ENCODE measurements around the gene LENG1.
A peak's percentile ranks its signal among the peaks of the same experiment; 100 is the strongest.
"Not testable (repeated sequence)": the region's sequence is repeated elsewhere in the genome, so short reads cannot be mapped to it uniquely, and the experiment has no call there.

Gene LENG1

GRCh38 chr19:54189145-54189734 lies 29.7 kb upstream of the LENG1 start, which contains the start of gene MBOAT7:
TSS of gene MBOAT7 (minus strand) at chr19:54189580. CDS start at chr19:54188508, 1,072 bp downstream.
- no peak for FAIRE-seq

- FAIRE-seq, result no peak
Observed at GRCh38 chr19:54188215-54188871, 28.8 kb upstream of the LENG1 start.

- FAIRE-seq, result no peak
Observed at GRCh38 chr19:54186934-54187381, 27.4 kb upstream of the LENG1 start.

DNA sequence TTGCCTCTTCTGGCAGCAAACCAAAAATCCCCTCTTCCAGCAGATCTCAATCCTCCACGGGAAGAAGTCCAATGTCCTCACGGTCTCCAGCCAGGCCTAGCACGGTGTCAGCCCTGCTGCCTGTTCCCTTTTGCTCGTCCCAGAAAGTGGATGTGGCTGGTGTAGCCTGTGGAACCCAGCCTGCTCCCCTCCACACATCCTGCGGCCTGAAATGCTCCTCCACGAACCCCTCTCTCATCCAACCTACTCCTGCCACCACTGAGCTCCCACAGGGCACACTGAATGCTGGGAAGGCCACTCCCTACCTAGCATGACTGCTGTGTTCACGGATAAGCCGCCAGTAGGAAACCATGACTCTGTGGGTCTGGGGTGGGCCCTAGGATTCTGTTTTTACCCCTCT lies 26.8 kb upstream of the LENG1 start:
- FAIRE-seq, result no peak

- FAIRE-seq, result no peak
Observed at GRCh38 chr19:54183431-54183830, 23.9 kb upstream of the LENG1 start.

DNA sequence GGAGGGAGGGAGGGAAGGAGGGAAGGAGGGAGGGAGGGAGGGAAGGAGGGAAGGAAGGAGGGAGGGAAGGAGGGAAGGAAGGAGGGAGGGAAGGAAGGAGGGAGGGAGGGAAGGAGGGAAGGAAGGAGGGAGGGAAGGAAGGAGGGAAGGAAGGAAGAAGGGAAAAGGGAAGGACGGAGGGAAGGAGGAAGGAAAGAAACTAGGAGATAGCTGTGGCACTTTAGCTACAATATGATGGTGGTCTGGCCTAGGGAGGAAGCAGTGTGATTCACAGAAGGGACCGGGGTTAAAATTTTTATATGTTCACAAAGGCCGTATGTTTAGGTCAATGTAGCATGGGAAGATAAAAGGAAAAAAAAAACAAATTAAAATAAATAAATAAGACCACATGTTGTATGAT lies 22.4 kb upstream of the LENG1 start:
- not testable (repeated sequence) for FAIRE-seq

GRCh38 chr19:54180691-54181091 lies 21.2 kb upstream of the LENG1 start:
- no peak for FAIRE-seq

DNA sequence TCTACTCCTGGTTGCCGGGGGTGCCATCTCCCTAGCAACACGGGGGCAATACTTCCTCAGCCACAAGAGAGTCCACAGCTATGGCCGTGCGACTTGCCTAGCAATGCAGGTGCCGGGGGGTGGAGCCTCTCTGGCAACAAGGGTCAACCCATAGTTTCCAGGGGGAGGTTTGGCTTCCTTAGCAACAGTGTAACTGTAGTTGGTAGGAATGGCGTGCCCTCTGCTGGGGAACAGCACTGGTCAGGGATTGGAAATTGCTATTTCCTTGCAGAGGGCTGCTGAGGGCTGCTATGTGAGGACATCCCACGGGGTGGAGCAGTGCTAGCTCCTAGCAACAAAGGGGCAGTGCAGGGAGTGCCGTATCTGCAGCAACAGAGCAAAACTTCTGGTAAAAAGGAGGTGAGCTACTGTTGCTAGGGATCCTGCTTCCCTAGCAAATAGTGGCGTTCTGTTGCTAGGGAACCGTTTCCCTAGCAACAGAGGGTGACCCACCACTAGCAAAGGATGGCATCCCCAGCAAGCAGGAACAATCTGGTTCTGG lies 20.5 kb upstream of the LENG1 start:
- FAIRE-seq, result peak; percentile 92

- no peak for FAIRE-seq
Observed at GRCh38 chr19:54179262-54179852, 19.8 kb upstream of the LENG1 start.

- FAIRE-seq, result no peak
Observed at GRCh38 chr19:54178581-54179261, 19.2 kb upstream of the LENG1 start.

DNA sequence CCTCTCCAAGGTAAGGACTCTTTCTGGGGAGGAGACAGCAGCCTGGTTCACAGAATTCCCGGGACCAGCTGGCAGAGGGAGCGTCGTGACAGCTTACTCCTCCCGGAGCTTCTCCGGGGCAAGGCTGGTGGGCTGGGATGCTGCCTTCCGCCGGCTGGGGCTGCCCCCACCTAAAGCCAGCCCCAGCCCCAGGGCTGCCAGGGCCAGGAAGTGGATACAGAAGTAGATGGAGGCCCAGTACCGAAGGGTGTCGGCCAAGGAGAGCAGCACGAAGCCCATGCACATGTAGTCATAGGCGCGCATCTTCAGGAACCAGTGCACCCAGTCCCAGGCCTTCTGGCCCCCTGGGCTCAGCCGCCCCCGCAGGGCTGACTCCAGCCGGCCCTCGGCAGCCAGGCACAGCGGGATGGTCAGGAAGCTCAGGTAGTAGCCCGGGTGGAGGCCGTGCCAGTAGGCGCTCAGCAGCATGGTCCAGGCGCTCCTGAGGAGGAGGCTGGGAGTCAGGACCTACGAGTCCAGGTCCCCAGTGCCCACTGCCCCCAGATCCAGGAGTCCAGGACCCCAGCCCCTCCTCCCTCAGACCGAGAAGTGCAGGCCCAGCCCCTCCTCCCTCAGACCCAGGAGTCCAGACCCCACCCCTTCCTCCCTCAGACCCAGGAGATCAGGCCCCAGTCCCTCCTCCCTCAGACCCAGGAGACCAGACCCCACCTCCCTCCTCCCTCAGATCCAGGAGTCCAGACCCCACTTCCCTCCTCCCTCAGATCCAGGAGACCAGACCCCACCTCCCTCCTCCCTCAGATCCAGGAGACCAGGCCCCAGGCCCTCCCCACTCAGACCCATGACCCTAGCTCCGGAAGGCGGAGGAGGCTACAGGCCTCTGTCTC lies 14.7 kb upstream of the LENG1 start:
- no peak for FAIRE-seq

DNA sequence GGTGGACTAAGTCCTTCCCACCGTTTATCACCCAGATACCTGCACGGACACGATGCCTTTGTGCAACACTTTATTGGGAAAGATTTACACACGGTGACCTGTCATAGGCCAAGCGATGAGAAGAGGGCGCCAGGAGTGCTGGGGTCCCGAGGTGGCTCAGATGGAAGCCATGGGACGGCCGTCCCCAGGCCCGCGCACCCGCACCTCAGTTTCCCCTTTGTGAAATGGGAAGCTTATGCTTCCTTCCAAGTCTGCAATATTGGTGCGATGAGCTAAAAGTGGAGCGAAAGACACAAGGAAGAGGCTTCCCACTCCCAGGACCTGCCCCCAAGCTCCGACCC lies 13.8 kb upstream of the LENG1 start:
- no peak for FAIRE-seq

DNA sequence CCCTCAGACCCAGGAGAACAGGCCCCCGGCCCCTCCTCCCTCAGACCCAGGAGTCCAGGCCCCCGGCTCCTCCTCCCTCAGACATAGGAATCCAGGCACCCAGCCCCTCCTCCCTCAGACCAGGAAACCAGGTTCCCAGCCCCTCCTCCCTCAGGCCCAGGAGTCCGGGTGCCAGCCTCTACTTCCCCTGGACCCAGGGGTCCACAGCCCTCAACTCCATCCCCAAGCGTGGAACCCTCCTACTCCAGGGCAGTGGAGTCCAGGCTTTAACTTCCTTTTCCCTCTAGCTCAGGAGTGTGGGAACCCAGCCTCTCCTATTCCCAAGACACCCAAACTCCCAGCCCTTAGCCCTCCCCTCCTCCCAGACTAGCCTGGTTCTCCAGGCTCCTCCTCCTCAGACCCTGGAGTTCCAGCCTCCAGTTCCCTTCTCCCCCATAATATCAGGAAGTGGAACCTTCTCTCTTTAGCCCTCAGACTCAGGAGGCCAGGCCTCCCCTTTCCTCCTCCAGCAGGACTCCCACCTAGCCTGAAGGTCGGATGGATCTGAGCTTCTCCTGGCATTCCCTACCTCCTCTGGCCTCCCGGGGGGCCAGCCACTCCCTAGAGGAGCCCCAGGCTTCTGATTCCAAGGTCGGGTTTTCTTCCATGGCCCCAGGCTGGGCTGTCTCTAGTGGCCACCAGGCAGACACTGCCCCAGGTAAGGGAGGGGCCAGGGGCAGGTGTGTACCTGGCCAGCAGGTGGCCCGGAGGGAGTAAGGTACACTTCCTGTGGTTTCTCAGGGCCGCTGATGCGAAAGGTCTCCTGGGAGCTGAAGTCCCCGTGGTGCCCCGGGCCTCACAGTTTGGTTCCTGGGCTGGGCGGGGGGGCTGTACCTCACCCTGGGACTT lies 13.2 kb upstream of the LENG1 start, which contains the start of gene TMC4:
TMC4 (minus strand) TSS at position 690 of the 888 bp plus-strand sequence; CDS start at position 647, 43 bp downstream.
- no peak for FAIRE-seq

- not testable (repeated sequence) for FAIRE-seq
Observed at GRCh38 chr19:54171736-54172431, 12.4 kb upstream of the LENG1 start.

GRCh38 chr19:54169149-54169740 lies 9.7 kb upstream of the LENG1 start:
- no peak for FAIRE-seq

DNA sequence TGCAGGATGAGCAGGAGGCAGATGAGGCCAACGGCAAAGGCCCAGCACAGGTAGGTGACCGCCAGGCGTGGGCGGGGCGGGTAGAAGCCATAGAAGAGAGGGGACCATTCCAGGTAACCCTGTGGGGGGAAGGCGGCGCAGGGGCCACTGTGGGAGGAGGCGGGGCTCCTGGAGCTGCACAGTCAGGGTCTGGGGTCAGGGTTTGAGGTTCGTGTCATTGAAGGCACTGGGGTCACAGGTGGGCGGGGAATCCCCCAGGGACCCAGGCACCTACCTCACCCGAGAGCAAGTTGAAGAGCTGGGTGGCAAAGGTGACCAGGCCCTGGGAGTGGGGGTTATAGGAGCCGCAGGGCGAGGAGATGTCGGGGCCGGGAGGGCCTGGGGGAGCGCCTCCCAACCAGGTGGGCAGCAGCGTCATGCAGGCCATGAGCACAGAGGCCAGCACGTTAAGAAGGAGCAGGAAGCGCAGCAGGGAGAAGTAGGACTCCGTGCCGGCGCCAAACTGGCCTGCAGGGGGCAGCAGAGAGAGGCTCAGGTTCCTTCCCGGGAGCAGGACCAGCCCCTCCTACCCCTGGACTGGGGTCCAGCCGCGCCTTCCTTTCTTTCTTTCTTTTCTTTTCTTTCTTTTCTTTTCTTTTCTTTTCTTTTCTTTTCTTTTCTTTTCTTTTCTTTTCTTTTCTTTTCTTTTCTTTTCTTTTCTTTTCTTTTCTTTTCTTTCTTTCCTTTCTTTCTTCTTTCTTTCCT lies 8.8 kb upstream of the LENG1 start:
- FAIRE-seq, result no peak

DNA sequence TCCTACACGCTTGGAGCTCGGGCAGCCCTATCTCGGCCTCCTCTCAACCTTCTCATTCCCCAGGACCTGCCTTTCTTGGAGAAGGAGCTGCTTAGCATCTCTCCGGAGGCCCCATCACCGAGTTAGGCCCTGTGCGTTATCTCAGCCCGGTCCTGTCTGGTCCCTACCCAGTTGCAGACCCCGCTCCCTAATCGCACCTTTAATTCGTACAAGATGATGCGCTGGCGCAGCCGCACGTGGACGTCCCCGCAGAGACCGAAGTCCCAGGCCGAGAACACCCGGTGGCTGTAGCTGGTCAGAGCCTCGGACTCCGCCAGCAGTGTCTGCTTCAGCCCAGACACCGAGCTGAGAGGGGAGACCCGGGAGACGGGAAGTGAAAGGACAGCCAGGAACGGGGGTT lies 5.7 kb upstream of the LENG1 start:
- FAIRE-seq, result no peak

- FAIRE-seq, result no peak
Observed at GRCh38 chr19:54164369-54165068, 5.0 kb upstream of the LENG1 start.

GRCh38 chr19:54162884-54163283 lies 3.4 kb upstream of the LENG1 start:
- FAIRE-seq, result no peak

Measured in A204.1 (cell line).